Measurements from ENCODE around the gene FBL.

DNA sequence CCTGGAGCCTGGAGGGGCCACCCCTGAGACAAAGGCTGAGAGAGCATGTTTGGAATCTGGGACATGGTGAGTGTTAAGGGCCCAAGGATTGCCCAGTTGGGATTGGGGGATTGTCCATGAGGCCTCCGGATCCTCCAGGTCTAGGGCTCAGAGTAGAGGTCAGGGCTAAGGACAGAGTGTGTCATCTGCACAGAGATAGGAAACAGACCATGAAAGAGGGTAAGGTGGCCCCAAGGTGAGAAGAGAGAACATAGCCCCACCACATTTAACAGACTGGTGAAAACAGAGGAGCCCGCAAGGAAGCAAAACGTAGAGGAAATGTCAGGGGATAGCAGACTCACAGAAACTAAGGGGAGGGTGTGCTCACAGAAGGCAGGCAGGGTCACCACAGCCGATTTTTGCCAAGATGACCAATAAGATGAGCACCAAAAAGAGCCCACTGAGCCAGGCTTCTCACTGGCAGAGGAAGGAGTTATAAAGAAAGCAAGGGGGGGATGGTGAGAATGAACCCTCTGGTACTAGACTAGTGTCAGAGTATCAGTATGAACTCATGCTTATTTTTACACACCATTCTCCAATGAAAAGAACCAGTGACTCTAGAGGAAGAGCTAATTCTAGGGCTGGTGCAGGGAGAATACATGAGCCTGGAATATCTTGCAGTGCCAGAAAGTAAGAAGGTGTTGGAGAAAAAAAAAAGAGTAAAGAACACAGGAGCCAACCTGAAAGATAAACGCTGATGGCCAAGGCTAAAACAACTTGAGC lies 29.7 kb downstream of the FBL start:
- TF ChIP-seq POLR2AphosphoS5 (IDR thresholded peaks at IDR 0.05) (no peak), CTCF (IDR thresholded peaks at IDR 0.05) (no peak), POLR2A (IDR thresholded peaks at IDR 0.05) (no peak)

Data from prostate gland (tissue), 2 donors.